NCI-H146 treated with DMSO at 0.1 percent for 48 hours (cell line): Measurements from ENCODE around the gene BACH2.

Experiments used
- DNase-seq: peaks from one replicate; lab custom pipeline; 2025; ENCODE audit not compliant: unreplicated experiment; lab: John Stamatoyannopoulos, UW

The BACH2 gene

GRCh38 chr6:90238496-90239266 lies 58.0 kb downstream of the BACH2 start:
- no peak for DNase-seq

GRCh38 chr6:90237350-90237990 lies 59.2 kb downstream of the BACH2 start:
- no peak for DNase-seq

GRCh38 chr6:90233994-90234393 lies 62.6 kb downstream of the BACH2 start:
- no peak for DNase-seq

GRCh38 chr6:90233213-90233612 lies 63.4 kb downstream of the BACH2 start:
- DNase-seq, result no peak

GRCh38 chr6:90231798-90232197 lies 64.8 kb downstream of the BACH2 start:
- no peak for DNase-seq

- DNase-seq, result no peak
These were observed 65.3 kb downstream of the BACH2 start for GRCh38 chr6:90231308-90231707.

GRCh38 chr6:90230548-90231215 lies 66.0 kb downstream of the BACH2 start:
- DNase-seq, result no peak

- no peak for DNase-seq
These were observed 67.2 kb downstream of the BACH2 start for GRCh38 chr6:90229331-90230010.

GRCh38 chr6:90227673-90228072 lies 69.0 kb downstream of the BACH2 start:
- DNase-seq, result no peak

GRCh38 chr6:90227213-90227612 lies 69.4 kb downstream of the BACH2 start:
- DNase-seq, result no peak

- DNase-seq, result no peak
These were observed 70.4 kb downstream of the BACH2 start for GRCh38 chr6:90226257-90226656.

- DNase-seq, result no peak
These were observed 72.4 kb downstream of the BACH2 start for GRCh38 chr6:90224196-90224595.

GRCh38 chr6:90222724-90223198 lies 73.9 kb downstream of the BACH2 start:
- no peak for DNase-seq

- no peak for DNase-seq
These were observed 74.6 kb downstream of the BACH2 start for GRCh38 chr6:90222008-90222407.

GRCh38 chr6:90221403-90221802 lies 75.2 kb downstream of the BACH2 start:
- no peak for DNase-seq

- DNase-seq, result no peak
These were observed 76.4 kb downstream of the BACH2 start for GRCh38 chr6:90220273-90220672.

- DNase-seq, result no peak
These were observed 77.2 kb downstream of the BACH2 start for GRCh38 chr6:90219209-90219985.

GRCh38 chr6:90218959-90219208 lies 77.8 kb downstream of the BACH2 start:
- no peak for DNase-seq

GRCh38 chr6:90217506-90218127 lies 79.0 kb downstream of the BACH2 start:
- no peak for DNase-seq
